ENCODE measurements around the gene HOXC9. TPM values are rescaled to one million over a fixed set of nuclear protein-coding genes. Genes with fewer than 3 reads are reported as not detected.
A peak's percentile ranks its signal among the peaks of the same experiment; 100 is the strongest.

HOXC9 gene
- total and polyA plus RNA-seq, 2 of the 8 experiments (the other 6 are each of a cell fraction or from before 2014, with no cell fraction given): not detected

DNA sequence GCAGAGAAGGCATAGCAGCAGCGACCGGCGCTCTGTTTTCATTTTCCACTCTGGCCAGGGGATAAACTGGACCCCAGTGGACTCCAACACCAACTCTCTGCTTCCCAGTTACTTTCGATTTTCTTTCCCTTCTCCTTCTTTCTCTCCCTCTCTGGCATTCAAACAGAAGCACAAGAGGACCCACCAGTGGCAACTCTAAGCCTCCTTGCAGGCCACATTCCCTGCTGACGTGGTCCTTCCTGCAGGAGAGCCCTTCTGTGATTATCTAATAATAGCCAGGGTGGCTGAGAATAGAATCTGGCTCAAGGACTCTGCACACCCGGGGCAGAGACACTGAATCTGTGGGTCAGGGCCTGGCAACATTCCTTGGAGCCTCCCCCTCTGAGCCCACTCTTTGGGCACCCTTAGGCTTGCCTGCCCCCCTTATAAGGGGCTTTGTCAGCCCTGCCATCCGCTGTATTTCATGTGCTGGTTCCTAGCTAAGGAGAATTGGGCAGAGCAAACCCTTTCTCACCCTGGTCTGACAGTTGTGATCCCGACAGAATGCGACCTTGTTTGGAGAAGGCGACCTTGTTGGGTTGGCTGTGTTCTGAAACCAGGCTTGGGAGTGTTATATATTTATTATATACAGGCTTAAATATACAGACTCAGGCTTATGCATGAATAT lies 20.1 kb downstream of the HOXC9 start:
- no peak for DNase-seq (ENCODE audit: low read depth in 1 of 2, low spot score in 2 of 2)
- no peak overlapping the region for H2AFZ ChIP-seq (ENCODE audit: low read length)
- POLR2A ChIA-PET (ENCODE audit: partially characterized antibody): interaction anchor here (1.5 kb wide), 1 partner anchor 20 kb away, joined by 4 read pairs; the partner anchor contains the start of gene HOXC9
- TF ChIP-seq TAF1 (IDR thresholded peaks at IDR 0.05; ENCODE audit: low read depth, low read length) (no peak), EZH2 (IDR thresholded peaks at IDR 0.05; ENCODE audit: low read depth, low read length, severe bottlenecking) (peak; percentile 12), JUN (IDR thresholded peaks at IDR 0.05; ENCODE audit: low read depth, low read length) (no peak), RXRA (IDR thresholded peaks at IDR 0.05; ENCODE audit: insufficient read depth, low read depth, low read length) (no peak), CHD2 (IDR thresholded peaks at IDR 0.05; ENCODE audit: low read length) (no peak), KDM5A (IDR thresholded peaks at IDR 0.05; ENCODE audit: low read length) (no peak), SUZ12 (IDR thresholded peaks at IDR 0.05; ENCODE audit: low read length) (peak; percentile 32), SAP30 (IDR thresholded peaks at IDR 0.05; ENCODE audit: insufficient read depth, insufficient replicate concordance, low read length) (no peak), KDM4A (IDR thresholded peaks at IDR 0.05; ENCODE audit: low read depth, low read length, severe bottlenecking) (no peak), RFX5 (IDR thresholded peaks at IDR 0.05; ENCODE audit: borderline replicate concordance, low read depth, low read length) (no peak), POLR2A (IDR thresholded peaks at IDR 0.05; ENCODE audit: control extremely low read depth in 1 of 2, low read depth in 2 of 2, low read length in 2 of 2) (no peak), SIN3A (conservative IDR thresholded peaks at IDR 0.05 in 1 of 2, IDR thresholded peaks at IDR 0.05 in 1 of 2; ENCODE audit: low read depth in 1 of 2, low read length in 2 of 2) (no peak), BACH1 (IDR thresholded peaks at IDR 0.05; ENCODE audit: low read length) (no peak)

More for the DNA sequence above, 20.1 kb downstream of the HOXC9 start:
- Histone ChIP-seq H3K18ac (ENCODE audit: extremely low read depth, low read length) (no peak overlapping the region), H3K27me3 (replicated peaks in 1 of 4; ENCODE audit: control insufficient read depth in 3 of 4, extremely low read depth in 1 of 4, insufficient read depth in 3 of 4, low read length in 3 of 4) (peaks cover 95 to 100% (median 100%) of the 10 kb centered on the region in 4 experiments), H3K23me2 (ENCODE audit: low read depth, low read length) (peaks cover 3% of the 10 kb centered on the region; the same call in 1 of the 2 replicates), H2BK15ac (ENCODE audit: low read length) (no peak overlapping the region), H3K9me3 (ENCODE audit: insufficient read depth in 2 of 2, low read depth in 1 of 2, low read length in 1 of 2) (no peaks in the 10 kb centered on the region), H4K5ac (ENCODE audit: insufficient read length, low read depth, low read length) (no peak overlapping the region), H3K4me2 (ENCODE audit: insufficient read depth in 1 of 2, low read depth in 2 of 2, low read length in 2 of 2) (peak overlapping the region in 1 of 2 experiments; percentile 28; a peak in 1 of 4 replicates), H2BK20ac (ENCODE audit: low read length) (0 out of 2 replicates have a peak overlapping the region, but pooled peaks have one; percentile 48), H3K4ac (replicated peaks; ENCODE audit: insufficient read length, low read depth, low read length) (no peak overlapping the region), H2BK5ac (ENCODE audit: low read depth, low read length) (no peak overlapping the region), H3K23ac (ENCODE audit: insufficient read length) (no peak overlapping the region), H2AK5ac (ENCODE audit: low read depth, low read length) (no peak overlapping the region), H3K9ac (replicated peaks in 1 of 4; ENCODE audit: extremely low read depth in 1 of 4, low read depth in 3 of 4, low read length in 3 of 4) (no peak overlapping the region), H3K4me3 (ENCODE audit: extremely low read depth in 1 of 4, insufficient read depth in 2 of 4, low read depth in 3 of 4, low read length in 4 of 4) (no peak overlapping the region), H3K4me1 (replicated peaks in 1 of 4; ENCODE audit: control insufficient read depth in 3 of 4, insufficient read depth in 4 of 4, low read length in 3 of 4) (peaks cover 0 to 12% (median 4%) of the 10 kb centered on the region in 4 experiments; a peak in 6 of 7 replicates), H4K91ac (replicated peaks; ENCODE audit: insufficient read length, low read length) (no peak overlapping the region), H2BK12ac (ENCODE audit: low read depth, low read length) (0 out of 2 replicates have a peak overlapping the region, but pooled peaks have one; percentile 27), H3K79me1 (ENCODE audit: low read depth, low read length) (no peaks in the 10 kb centered on the region), H2BK120ac (replicated peaks; ENCODE audit: low read depth, low read length) (no peak overlapping the region), H4K20me1 (replicated peaks in 1 of 2; ENCODE audit: control insufficient read depth in 1 of 2, insufficient read depth in 2 of 2, low read length in 2 of 2) (peaks cover 11 to 35% of the 10 kb centered on the region in 2 experiments), H3K56ac (replicated peaks; ENCODE audit: insufficient read length, low read depth, low read length) (no peak overlapping the region), H3K36me3 (ENCODE audit: control insufficient read depth in 2 of 4, insufficient read depth in 4 of 4, low read length in 3 of 4) (no peaks in the 10 kb centered on the region; a peak in 1 of 8 replicates), H3K79me2 (ENCODE audit: control insufficient read depth in 1 of 2, insufficient read depth in 2 of 2, low read length in 2 of 2) (no peaks in the 10 kb centered on the region), H4K8ac (ENCODE audit: extremely low read depth, insufficient read depth, low read length) (no peak overlapping the region), H3K27ac (ENCODE audit: low read depth, low read length) (no peak overlapping the region), H3K14ac (ENCODE audit: insufficient read length) (no peak overlapping the region)
- CTCF ChIA-PET (ENCODE audit: partially characterized antibody): no interaction called here
- no peak for FAIRE-seq
- 21% methylated on average over 10 of the region's 10 CpGs; no CpG with 5 or more reads in 1 of the 2 experiments for WGBS, 2 experiments (ENCODE audit: extremely low coverage in 1 of 2, insufficient coverage in 1 of 2, insufficient read length in 1 of 2, insufficient replicate concordance in 2 of 2, low coverage in 1 of 2, low lambda C conversion rate in 2 of 2, missing lambda C conversion rate in 1 of 2)
